ENCODE measurements around the gene ERBB4.
"Not testable (repeated sequence)": the region's sequence is repeated elsewhere in the genome, so short reads cannot be mapped to it uniquely, and the experiment has no call there.

Gene ERBB4

GRCh38 chr2:211744379-211744778, 794.2 kb downstream of the ERBB4 start:
- Histone ChIP-seq H3K4me1 (ENCODE audit: control insufficient read depth, insufficient read depth, low read length) (no peaks in the 10 kb centered on the region), H3K4me3 (ENCODE audit: low read length) (no peak overlapping the region), H3K9me3 (ENCODE audit: control insufficient read depth, insufficient read depth, low read length) (no peaks in the 10 kb centered on the region), H3K27me3 (ENCODE audit: control insufficient read depth, insufficient read depth, low read length) (no peaks in the 10 kb centered on the region), H3K27ac (ENCODE audit: low read length) (no peak overlapping the region), H3K36me3 (ENCODE audit: control insufficient read depth, insufficient read depth, low read length) (no peaks in the 10 kb centered on the region)
- DNase-seq (ENCODE audit: low read depth, low spot score), result no peak
- WGBS (ENCODE audit: insufficient coverage, insufficient read length), result no CpG with 5 or more reads among the region's 5 CpGs

GRCh38 chr2:211741966-211742365, 796.6 kb downstream of the ERBB4 start:
- no peak for DNase-seq (ENCODE audit: low read depth, low spot score)
- H3K27ac ChIP-seq (ENCODE audit: low read length), result no peak overlapping the region
- no peaks in the 10 kb centered on the region for H3K9me3 ChIP-seq (ENCODE audit: control insufficient read depth, insufficient read depth, low read length)
- WGBS (ENCODE audit: insufficient coverage, insufficient read length), result no CpG with 5 or more reads among the region's 4 CpGs
- no peaks in the 10 kb centered on the region for H3K27me3 ChIP-seq (ENCODE audit: control insufficient read depth, insufficient read depth, low read length)
- H3K4me1 ChIP-seq (ENCODE audit: control insufficient read depth, insufficient read depth, low read length), result no peaks in the 10 kb centered on the region
- no peak overlapping the region for H3K4me3 ChIP-seq (ENCODE audit: low read length)
- H3K36me3 ChIP-seq (ENCODE audit: control insufficient read depth, insufficient read depth, low read length), result no peaks in the 10 kb centered on the region

- whole genome bisulfite sequencing (ENCODE audit: insufficient coverage, insufficient read length), result no CpG with 5 or more reads among the region's 3 CpGs
- Histone ChIP-seq H3K4me1 (ENCODE audit: control insufficient read depth, insufficient read depth, low read length) (no peaks in the 10 kb centered on the region), H3K4me3 (ENCODE audit: low read length) (no peak overlapping the region)
Observed at GRCh38 chr2:211737282-211737681, 801.3 kb downstream of the ERBB4 start.

GRCh38 chr2:211730215-211730614, 808.4 kb downstream of the ERBB4 start:
- no peak overlapping the region for H3K4me3 ChIP-seq (ENCODE audit: low read length)
- H3K27ac ChIP-seq (ENCODE audit: low read length), result no peak overlapping the region
- H3K9me3 ChIP-seq (ENCODE audit: control insufficient read depth, insufficient read depth, low read length), result no peaks in the 10 kb centered on the region
- DNase-seq (ENCODE audit: low read depth, low spot score), result no peak
- H3K4me1 ChIP-seq (ENCODE audit: control insufficient read depth, insufficient read depth, low read length), result no peaks in the 10 kb centered on the region
- WGBS (ENCODE audit: insufficient coverage, insufficient read length), result no CpG with 5 or more reads among the region's 2 CpGs
- H3K36me3 ChIP-seq (ENCODE audit: control insufficient read depth, insufficient read depth, low read length), result no peaks in the 10 kb centered on the region
- no peaks in the 10 kb centered on the region for H3K27me3 ChIP-seq (ENCODE audit: control insufficient read depth, insufficient read depth, low read length)

More at GRCh38 chr2:211737282-211737681, 801.3 kb downstream of the ERBB4 start:
- Histone ChIP-seq H3K36me3 (ENCODE audit: control insufficient read depth, insufficient read depth, low read length) (no peaks in the 10 kb centered on the region), H3K27me3 (ENCODE audit: control insufficient read depth, insufficient read depth, low read length) (no peaks in the 10 kb centered on the region), H3K9me3 (ENCODE audit: control insufficient read depth, insufficient read depth, low read length) (no peaks in the 10 kb centered on the region), H3K27ac (ENCODE audit: low read length) (no peak overlapping the region)
- DNase-seq (ENCODE audit: low read depth, low spot score), result no peak

- Histone ChIP-seq H3K36me3 (ENCODE audit: control insufficient read depth, insufficient read depth, low read length) (no peaks in the 10 kb centered on the region), H3K9me3 (ENCODE audit: control insufficient read depth, insufficient read depth, low read length) (no peaks in the 10 kb centered on the region), H3K4me1 (ENCODE audit: control insufficient read depth, insufficient read depth, low read length) (no peaks in the 10 kb centered on the region), H3K27ac (ENCODE audit: low read length) (no peak overlapping the region), H3K27me3 (ENCODE audit: control insufficient read depth, insufficient read depth, low read length) (no peaks in the 10 kb centered on the region), H3K4me3 (ENCODE audit: low read length) (no peak overlapping the region)
- no peak for DNase-seq (ENCODE audit: low read depth, low spot score)
Observed at GRCh38 chr2:211729433-211729832, 809.2 kb downstream of the ERBB4 start.

- DNase-seq (ENCODE audit: low read depth, low spot score), result no peak
- H3K36me3 ChIP-seq (ENCODE audit: control insufficient read depth, insufficient read depth, low read length), result no peaks in the 10 kb centered on the region
Observed at GRCh38 chr2:211724933-211725332, 813.7 kb downstream of the ERBB4 start.

GRCh38 chr2:211723398-211723797, 815.2 kb downstream of the ERBB4 start:
- H3K27ac ChIP-seq (ENCODE audit: low read length), result no peak overlapping the region
- WGBS (ENCODE audit: insufficient coverage, insufficient read length), result no CpG with 5 or more reads among the region's 1 CpG
- no peaks in the 10 kb centered on the region for H3K36me3 ChIP-seq (ENCODE audit: control insufficient read depth, insufficient read depth, low read length)
- H3K4me1 ChIP-seq (ENCODE audit: control insufficient read depth, insufficient read depth, low read length), result no peaks in the 10 kb centered on the region
- H3K27me3 ChIP-seq (ENCODE audit: control insufficient read depth, insufficient read depth, low read length), result no peaks in the 10 kb centered on the region
- H3K4me3 ChIP-seq (ENCODE audit: low read length), result no peak overlapping the region
- no peak for DNase-seq (ENCODE audit: low read depth, low spot score)
- no peaks in the 10 kb centered on the region for H3K9me3 ChIP-seq (ENCODE audit: control insufficient read depth, insufficient read depth, low read length)

More at GRCh38 chr2:211724933-211725332, 813.7 kb downstream of the ERBB4 start:
- no peaks in the 10 kb centered on the region for H3K4me1 ChIP-seq (ENCODE audit: control insufficient read depth, insufficient read depth, low read length)
- WGBS (ENCODE audit: insufficient coverage, insufficient read length), result no CpG with 5 or more reads among the region's 5 CpGs
- H3K4me3 ChIP-seq (ENCODE audit: low read length), result no peak overlapping the region
- H3K9me3 ChIP-seq (ENCODE audit: control insufficient read depth, insufficient read depth, low read length), result no peaks in the 10 kb centered on the region
- no peak overlapping the region for H3K27ac ChIP-seq (ENCODE audit: low read length)
- H3K27me3 ChIP-seq (ENCODE audit: control insufficient read depth, insufficient read depth, low read length), result no peaks in the 10 kb centered on the region

- H3K4me1 ChIP-seq (ENCODE audit: control insufficient read depth, insufficient read depth, low read length), result no peaks in the 10 kb centered on the region
- WGBS (ENCODE audit: insufficient coverage, insufficient read length), result no CpG with 5 or more reads among the region's 2 CpGs
- H3K4me3 ChIP-seq (ENCODE audit: low read length), result no peak overlapping the region
- no peak overlapping the region for H3K27ac ChIP-seq (ENCODE audit: low read length)
- H3K27me3 ChIP-seq (ENCODE audit: control insufficient read depth, insufficient read depth, low read length), result no peaks in the 10 kb centered on the region
- H3K9me3 ChIP-seq (ENCODE audit: control insufficient read depth, insufficient read depth, low read length), result no peaks in the 10 kb centered on the region
- no peak for DNase-seq (ENCODE audit: low read depth, low spot score)
- H3K36me3 ChIP-seq (ENCODE audit: control insufficient read depth, insufficient read depth, low read length), result no peaks in the 10 kb centered on the region
Observed at GRCh38 chr2:211722928-211723327, 815.7 kb downstream of the ERBB4 start.

- not testable (repeated sequence) for H3K27me3 ChIP-seq (ENCODE audit: control insufficient read depth, insufficient read depth, low read length); H3K9me3 ChIP-seq (ENCODE audit: control insufficient read depth, insufficient read depth, low read length); H3K36me3 ChIP-seq (ENCODE audit: control insufficient read depth, insufficient read depth, low read length); H3K4me1 ChIP-seq (ENCODE audit: control insufficient read depth, insufficient read depth, low read length); H3K4me3 ChIP-seq (ENCODE audit: low read length); H3K27ac ChIP-seq (ENCODE audit: low read length); DNase-seq (ENCODE audit: low read depth, low spot score)
- WGBS (ENCODE audit: insufficient coverage, insufficient read length), result no CpG with 5 or more reads among the region's 9 CpGs
Observed at GRCh38 chr2:211721874-211722273, 816.7 kb downstream of the ERBB4 start.

- no peaks in the 10 kb centered on the region for H3K36me3 ChIP-seq (ENCODE audit: control insufficient read depth, insufficient read depth, low read length)
- no peaks in the 10 kb centered on the region for H3K9me3 ChIP-seq (ENCODE audit: control insufficient read depth, insufficient read depth, low read length)
- WGBS (ENCODE audit: insufficient coverage, insufficient read length), result no CpG with 5 or more reads among the region's 1 CpG
- H3K4me3 ChIP-seq (ENCODE audit: low read length), result no peak overlapping the region
- no peaks in the 10 kb centered on the region for H3K27me3 ChIP-seq (ENCODE audit: control insufficient read depth, insufficient read depth, low read length)
- no peak for DNase-seq (ENCODE audit: low read depth, low spot score)
- no peaks in the 10 kb centered on the region for H3K4me1 ChIP-seq (ENCODE audit: control insufficient read depth, insufficient read depth, low read length)
- no peak overlapping the region for H3K27ac ChIP-seq (ENCODE audit: low read length)
Observed at GRCh38 chr2:211709389-211709788, 829.2 kb downstream of the ERBB4 start.

- H3K36me3 ChIP-seq (ENCODE audit: control insufficient read depth, insufficient read depth, low read length), result no peaks in the 10 kb centered on the region
- no peak overlapping the region for H3K4me3 ChIP-seq (ENCODE audit: low read length)
- H3K27ac ChIP-seq (ENCODE audit: low read length), result no peak overlapping the region
- H3K9me3 ChIP-seq (ENCODE audit: control insufficient read depth, insufficient read depth, low read length), result no peaks in the 10 kb centered on the region
- DNase-seq (ENCODE audit: low read depth, low spot score), result no peak
- WGBS (ENCODE audit: insufficient coverage, insufficient read length), result no CpG with 5 or more reads among the region's 2 CpGs
- no peaks in the 10 kb centered on the region for H3K4me1 ChIP-seq (ENCODE audit: control insufficient read depth, insufficient read depth, low read length)
- no peaks in the 10 kb centered on the region for H3K27me3 ChIP-seq (ENCODE audit: control insufficient read depth, insufficient read depth, low read length)
Observed at GRCh38 chr2:211692689-211693088, 845.9 kb downstream of the ERBB4 start.
